ENCODE results near the gene ENTR1. TPM values are rescaled to one million over a fixed set of nuclear protein-coding genes. Genes with fewer than 3 reads are reported as not detected.

ENTR1 gene
- polyA plus RNA-seq, 3 donors = 3.3 to 60.0 (median 9.6) TPM

- H3K4me1 Mint-ChIP-seq = peaks cover 24% of the 10 kb centered on the region
- 95% methylated on average over 9 of the region's 9 CpGs for whole genome bisulfite sequencing (ENCODE audit: insufficient coverage)
- Histone ChIP-seq H4K20me1 (ENCODE audit: insufficient read depth, low read length) (peaks cover 45% of the 10 kb centered on the region), H3K9me3 (replicated peaks in 1 of 2; ENCODE audit: control insufficient read depth in 1 of 2, insufficient read depth in 1 of 2, low read length in 2 of 2) (no peaks in the 10 kb centered on the region), H2AFZ (ENCODE audit: insufficient read depth, low read depth, low read length, poor library complexity, severe bottlenecking) (no peak overlapping the region), H3K4me3 (replicated peaks in 1 of 3; ENCODE audit: low read depth in 2 of 3, low read length in 3 of 3) (no peak overlapping the region), H3K9ac (ENCODE audit: insufficient read depth, low read length, poor library complexity, severe bottlenecking) (no peak overlapping the region), H3K27me3 (ENCODE audit: control insufficient read depth in 2 of 2, insufficient read depth in 2 of 2, low read length in 2 of 2) (no peaks in the 10 kb centered on the region), H3K4me1 (ENCODE audit: control insufficient read depth in 1 of 2, insufficient read depth in 2 of 2, low read length in 2 of 2) (peaks cover 37 to 46% of the 10 kb centered on the region in 2 donors), H3K79me2 (ENCODE audit: insufficient read depth, low read length) (peaks cover 9% of the 10 kb centered on the region), H3K27ac (ENCODE audit: low read depth in 1 of 2, low read length in 2 of 2) (peak overlapping the region; percentile 49 to 52), H3K36me3 (replicated peaks in 1 of 2; ENCODE audit: control insufficient read depth in 1 of 2, insufficient read depth in 2 of 2, low read length in 2 of 2) (peaks cover 48 to 55% of the 10 kb centered on the region in 2 donors), H3K4me2 (replicated peaks; ENCODE audit: extremely low read depth, low read length, poor library complexity, severe bottlenecking) (no peak overlapping the region)
- no peak overlapping the region for H3K27ac Mint-ChIP-seq
- H3K36me3 Mint-ChIP-seq = peaks cover 25 to 43% of the 10 kb centered on the region in 2 donors
- TF ChIP-seq CTCF (IDR thresholded peaks at IDR 0.05) = no peak
- intact Hi-C loops (cut with micrococcal nuclease) = loop anchor here in 1 of 2 donors (10.0 kb wide), 1 partner anchor 118 kb away; the partner anchor contains the start of gene SEC16A
- peaks cover 1 to 2% (median 2%) of the 10 kb centered on the region in 3 donors for H3K27me3 Mint-ChIP-seq (ENCODE audit: low read depth in 3 of 3)
- no peak for DNase-seq
- H3K9me3 Mint-ChIP-seq = peaks cover 0 to 2% (median 0%) of the 10 kb centered on the region in 7 donors
- no peak overlapping the region for H3K4me3 Mint-ChIP-seq
These were observed 43.6 kb downstream of the ENTR1 start for GRCh38 chr9:136366826-136367225.

GRCh38 chr9:136365775-136366222 is 44.6 kb downstream of the ENTR1 start:
- H3K9ac ChIP-seq (ENCODE audit: insufficient read depth, low read length, poor library complexity, severe bottlenecking) = peak overlapping the region; percentile 10
- intact Hi-C loops (cut with micrococcal nuclease) = loop anchor here in 1 of 2 donors (10.0 kb wide), 1 partner anchor 119 kb away; the partner anchor contains the start of gene SEC16A
- TF ChIP-seq CTCF (IDR thresholded peaks at IDR 0.05) = no peak
- peak overlapping the region; percentile 60 to 92 (median 76) for H3K27ac Mint-ChIP-seq
- H3K79me2 ChIP-seq (ENCODE audit: insufficient read depth, low read length) = peaks cover 4% of the 10 kb centered on the region
- H4K20me1 ChIP-seq (ENCODE audit: insufficient read depth, low read length) = peaks cover 35% of the 10 kb centered on the region
- H3K4me3 ChIP-seq (replicated peaks in 1 of 3; ENCODE audit: low read depth in 2 of 3, low read length in 3 of 3) = peak overlapping the region in 1 of 3 experiments; percentile 44
- H3K27ac ChIP-seq (ENCODE audit: low read depth in 1 of 2, low read length in 2 of 2) = peak overlapping the region; percentile 49 to 52
- H3K36me3 ChIP-seq (replicated peaks in 1 of 2; ENCODE audit: control insufficient read depth in 1 of 2, insufficient read depth in 2 of 2, low read length in 2 of 2) = peaks cover 38 to 46% of the 10 kb centered on the region in 2 donors
- peaks cover 1 to 2% (median 2%) of the 10 kb centered on the region in 3 donors for H3K27me3 Mint-ChIP-seq (ENCODE audit: low read depth in 3 of 3)
- peaks cover 0 to 2% (median 0%) of the 10 kb centered on the region in 7 donors for H3K9me3 Mint-ChIP-seq
- H3K4me1 ChIP-seq (ENCODE audit: control insufficient read depth in 1 of 2, insufficient read depth in 2 of 2, low read length in 2 of 2) = peaks cover 35 to 42% of the 10 kb centered on the region in 2 donors
- H3K36me3 Mint-ChIP-seq = peaks cover 23 to 35% of the 10 kb centered on the region in 2 donors
- H3K9me3 ChIP-seq (replicated peaks in 1 of 2; ENCODE audit: control insufficient read depth in 1 of 2, insufficient read depth in 1 of 2, low read length in 2 of 2) = no peaks in the 10 kb centered on the region
- peak; percentile 46 to 60 (median 57) for DNase-seq
- no peaks in the 10 kb centered on the region for H3K27me3 ChIP-seq (ENCODE audit: control insufficient read depth in 2 of 2, insufficient read depth in 2 of 2, low read length in 2 of 2)
- H3K4me2 ChIP-seq (replicated peaks; ENCODE audit: extremely low read depth, low read length, poor library complexity, severe bottlenecking) = peak overlapping the region; percentile 66
- peaks cover 24% of the 10 kb centered on the region for H3K4me1 Mint-ChIP-seq
- 9% methylated on average over 8 of the region's 9 CpGs for WGBS (ENCODE audit: insufficient coverage)
- peak overlapping the region; percentile 60 to 84 for H3K4me3 Mint-ChIP-seq
- H2AFZ ChIP-seq (ENCODE audit: insufficient read depth, low read depth, low read length, poor library complexity, severe bottlenecking) = peak overlapping the region; percentile 35

All from CD14-positive monocyte (primary cell).